ENCODE measurements around the gene ARHGAP8. TPM values are rescaled to one million over a fixed set of nuclear protein-coding genes. Genes with fewer than 3 reads are reported as not detected.

ARHGAP8 gene
- total and polyA plus RNA-seq, 2 experiments from 2014 or later, result 62.8 to 64.9 TPM

- TF ChIP-seq REST (IDR thresholded peaks at IDR 0.05; ENCODE audit: unreplicated experiment), result no peak
- TF ChIP-seq ETS1 (IDR thresholded peaks at IDR 0.05), result no peak
- TF ChIP-seq JUNB (IDR thresholded peaks at IDR 0.05; ENCODE audit: unreplicated experiment), result no peak
- TF ChIP-seq STAT1 (IDR thresholded peaks at IDR 0.05; ENCODE audit: unreplicated experiment), result no peak
- no peak for TF ChIP-seq POLR2AphosphoS5 (IDR thresholded peaks at IDR 0.05; ENCODE audit: low read depth)
These were observed 67.7 kb downstream of the ARHGAP8 start (continued) for GRCh38 chr22:44819966-44820631.

GRCh38 chr22:44821741-44822475 is 69.5 kb downstream of the ARHGAP8 start:
- Mint-ChIP-seq H3K4me1 (peaks cover 19% of the 10 kb centered on the region), H3K27me3 (ENCODE audit: insufficient read depth, low read depth, poor library complexity) (peaks cover 10% of the 10 kb centered on the region), H3K27ac (no peak overlapping the region; the same call in 1 of the 2 replicates), H3K9me3 (no peaks in the 10 kb centered on the region), H3K4me3 (no peak overlapping the region), H3K36me3 (ENCODE audit: low read depth) (peaks cover 42% of the 10 kb centered on the region)
- ATAC-seq (no peak), DNase-seq (ENCODE audit: low spot score) (no peak)
- no peak overlapping the region; the same call in 1 of the 2 replicates for H3K27ac ChIP-seq (ENCODE audit: low read depth)
- no peak overlapping the region for H3K4me2 ChIP-seq
- peaks cover 4% of the 10 kb centered on the region; the same call in 1 of the 2 replicates for H3F3A ChIP-seq (replicated peaks; ENCODE audit: low read depth)
- H3K4me1 ChIP-seq (ENCODE audit: insufficient read depth), result peaks cover 11% of the 10 kb centered on the region; the same call in 1 of the 2 replicates
- no peak overlapping the region for H3K4me3 ChIP-seq
- H2AFZ ChIP-seq, result no peak overlapping the region
- peaks cover 5% of the 10 kb centered on the region; the same call in 1 of the 2 replicates for H3K36me3 ChIP-seq (ENCODE audit: insufficient read depth)
- no peaks in the 10 kb centered on the region; the same call in 1 of the 2 replicates for H4K20me1 ChIP-seq (replicated peaks; ENCODE audit: insufficient read depth)
- H3K27me3 ChIP-seq (ENCODE audit: insufficient read depth), result no peaks in the 10 kb centered on the region
- no peaks in the 10 kb centered on the region for H3K79me2 ChIP-seq (replicated peaks; ENCODE audit: insufficient read depth)
- H3K9me2 ChIP-seq (ENCODE audit: insufficient read depth), result no peaks in the 10 kb centered on the region
- no peak for TF ChIP-seq CTCF (conservative IDR thresholded peaks at IDR 0.05; ENCODE audit: low read depth in 2 of 2)
- no peak for TF ChIP-seq ZNF462 (CRISPR knock-in tag; IDR thresholded peaks at IDR 0.05)
